Measurements from ENCODE around the gene NOL3.

The NOL3 gene

GRCh38 chr16:67207249-67208091 lies 37.1 kb downstream of the NOL3 start:
- no peak for DNase-seq

GRCh38 chr16:67208154-67208896 lies 38.0 kb downstream of the NOL3 start:
- DNase-seq = no peak

- DNase-seq = no peak
Measured at GRCh38 chr16:67209565-67209964, 39.2 kb downstream of the NOL3 start.

- DNase-seq = no peak
Measured at GRCh38 chr16:67210069-67210937, 40.0 kb downstream of the NOL3 start.

- no peak for DNase-seq
Measured at GRCh38 chr16:67211674-67212073, 41.3 kb downstream of the NOL3 start.

- no peak for DNase-seq
Measured at GRCh38 chr16:67212766-67213165, 42.4 kb downstream of the NOL3 start.

GRCh38 chr16:67213197-67214019 lies 43.1 kb downstream of the NOL3 start:
- no peak for DNase-seq

- DNase-seq = no peak
Measured at GRCh38 chr16:67215706-67216105, 45.4 kb downstream of the NOL3 start.

GRCh38 chr16:67216612-67217490 lies 46.5 kb downstream of the NOL3 start:
- DNase-seq = no peak

GRCh38 chr16:67223992-67224391 lies 53.7 kb downstream of the NOL3 start:
- DNase-seq = no peak

Measured in NCI-H2171 treated with DMSO at 0.1 percent for 48 hours (cell line).